HG03575 (cell line): ENCODE data around the gene NXF3.
"Not testable (repeated sequence)": the region's sequence is repeated elsewhere in the genome, so short reads cannot be mapped to it uniquely, and the experiment has no call there.

Source experiments
- ATAC-seq: cut with Tn5 transposase; IDR thresholded peaks from one replicate; pipeline ENCODE4 v1.9.1; 2021; ENCODE audit not compliant: unreplicated experiment, insufficient number of reproducible peaks, low FRiP score; ENCODE audit errors: extremely low read depth

Gene NXF3

DNA sequence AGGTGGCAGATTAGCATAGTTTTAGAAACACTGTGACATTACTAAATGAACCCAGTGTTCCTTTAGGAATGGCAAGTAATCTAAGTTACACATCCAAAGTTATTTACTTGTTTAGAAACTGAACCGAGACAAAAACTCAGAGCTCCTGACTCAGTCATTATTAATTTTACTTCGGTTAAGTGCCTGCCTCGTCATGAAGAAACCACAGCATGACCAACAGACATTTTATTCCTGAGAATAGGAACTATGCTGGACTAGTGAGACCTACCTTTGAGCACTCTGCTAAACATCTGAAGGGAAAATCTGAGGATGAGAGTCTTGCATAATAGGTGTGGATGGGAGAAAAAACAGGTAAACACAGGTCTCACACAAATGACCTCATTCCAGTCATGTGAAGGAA is 31.5 kb downstream of the NXF3 start:
- ATAC-seq = no peak

DNA sequence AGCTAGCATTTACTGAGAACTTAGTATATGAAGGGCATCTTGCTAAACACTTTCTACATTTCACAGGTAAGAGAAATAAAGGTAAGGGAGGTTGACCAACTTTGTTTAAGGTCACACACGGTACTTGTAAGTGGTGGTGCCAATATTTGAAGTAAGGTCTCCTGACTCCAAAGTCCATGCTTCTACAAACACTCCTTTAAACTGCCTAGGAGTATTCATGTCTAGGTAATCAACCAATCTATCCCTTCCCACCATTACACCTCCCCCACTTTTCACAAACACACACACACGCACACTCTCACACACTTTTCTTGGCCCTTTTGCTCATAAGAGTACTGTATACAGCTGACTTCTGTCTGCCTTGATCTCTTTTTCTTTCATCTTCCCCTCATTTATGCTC is 36.0 kb downstream of the NXF3 start:
- no peak for ATAC-seq

- ATAC-seq = no peak
Measured at GRCh38 chrX:103052625-103053024, 40.3 kb downstream of the NXF3 start.

DNA sequence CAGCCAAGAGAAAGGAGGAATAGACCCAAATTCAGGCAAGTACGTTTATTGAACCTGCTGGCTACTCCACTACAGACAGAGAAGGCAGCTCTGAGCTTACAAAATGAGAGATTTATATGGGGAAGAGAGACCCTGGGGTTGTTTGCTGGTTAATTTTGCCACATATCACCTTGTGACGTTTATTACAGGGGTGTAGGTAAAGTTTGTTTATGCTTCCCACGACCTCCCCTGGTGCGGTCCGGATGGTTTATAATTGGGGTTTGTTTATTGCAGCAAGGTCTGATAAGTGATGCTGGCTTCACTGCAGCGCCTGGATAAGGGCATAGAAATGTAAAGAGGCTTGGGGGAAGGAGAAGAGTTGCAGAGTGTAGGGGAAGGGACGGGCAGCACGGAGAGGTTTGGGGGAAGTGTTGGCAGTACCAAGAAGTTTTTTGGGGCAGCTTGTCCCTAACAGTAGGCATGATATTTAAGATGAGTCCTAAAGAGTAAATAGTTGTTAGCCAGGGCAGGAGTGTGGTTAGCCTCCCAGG is 41.6 kb downstream of the NXF3 start:
- ATAC-seq = no peak

- not testable (repeated sequence) for ATAC-seq
Measured at GRCh38 chrX:103033371-103033770, 59.6 kb downstream of the NXF3 start.
